Measurements from ENCODE around the gene FHL2. TPM values are rescaled to one million over a fixed set of nuclear protein-coding genes. Genes with fewer than 3 reads are reported as not detected.

Gene FHL2
- 5.5 TPM for total RNA-seq
- long read RNA-seq, partial matches to known transcripts, result 2 of 14 reads
- long read RNA-seq, other reads (novel, unspliced or antisense), result 2 of 14 reads

- H3K9me3 ChIP-seq, result no peaks in the 10 kb centered on the region
- H3K36me3 ChIP-seq, result no peaks in the 10 kb centered on the region
- peak within 1 kb of the TSS; percentile 69 for H3K27ac ChIP-seq
- peaks cover 30% of the 10 kb centered on the region for H3K27me3 ChIP-seq (ENCODE audit: low read depth)
- intact Hi-C loops (cut with DNase I), result no loop called here
- TF ChIP-seq, protein P1, sequence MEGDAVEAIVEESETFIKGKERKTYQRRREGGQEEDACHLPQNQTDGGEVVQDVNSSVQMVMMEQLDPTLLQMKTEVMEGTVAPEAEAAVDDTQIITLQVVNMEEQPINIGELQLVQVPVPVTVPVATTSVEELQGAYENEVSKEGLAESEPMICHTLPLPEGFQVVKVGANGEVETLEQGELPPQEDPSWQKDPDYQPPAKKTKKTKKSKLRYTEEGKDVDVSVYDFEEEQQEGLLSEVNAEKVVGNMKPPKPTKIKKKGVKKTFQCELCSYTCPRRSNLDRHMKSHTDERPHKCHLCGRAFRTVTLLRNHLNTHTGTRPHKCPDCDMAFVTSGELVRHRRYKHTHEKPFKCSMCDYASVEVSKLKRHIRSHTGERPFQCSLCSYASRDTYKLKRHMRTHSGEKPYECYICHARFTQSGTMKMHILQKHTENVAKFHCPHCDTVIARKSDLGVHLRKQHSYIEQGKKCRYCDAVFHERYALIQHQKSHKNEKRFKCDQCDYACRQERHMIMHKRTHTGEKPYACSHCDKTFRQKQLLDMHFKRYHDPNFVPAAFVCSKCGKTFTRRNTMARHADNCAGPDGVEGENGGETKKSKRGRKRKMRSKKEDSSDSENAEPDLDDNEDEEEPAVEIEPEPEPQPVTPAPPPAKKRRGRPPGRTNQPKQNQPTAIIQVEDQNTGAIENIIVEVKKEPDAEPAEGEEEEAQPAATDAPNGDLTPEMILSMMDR (IDR thresholded peaks at IDR 0.05), result peak; percentile 53
- peak; percentile 72 for DNase-seq
- peak; percentile 92 to 94 for ATAC-seq
- peaks cover 4% of the 10 kb centered on the region for H3K4me1 ChIP-seq
- peak within 1 kb of the TSS; percentile 57 for H3K4me3 ChIP-seq
Measured at GRCh38 chr2:105398336-105399206, at the start of gene FHL2. Gene FHL2 (minus strand): TSS chr2:105399051. CDS start chr2:105386516, 12,535 bp downstream.

DNA sequence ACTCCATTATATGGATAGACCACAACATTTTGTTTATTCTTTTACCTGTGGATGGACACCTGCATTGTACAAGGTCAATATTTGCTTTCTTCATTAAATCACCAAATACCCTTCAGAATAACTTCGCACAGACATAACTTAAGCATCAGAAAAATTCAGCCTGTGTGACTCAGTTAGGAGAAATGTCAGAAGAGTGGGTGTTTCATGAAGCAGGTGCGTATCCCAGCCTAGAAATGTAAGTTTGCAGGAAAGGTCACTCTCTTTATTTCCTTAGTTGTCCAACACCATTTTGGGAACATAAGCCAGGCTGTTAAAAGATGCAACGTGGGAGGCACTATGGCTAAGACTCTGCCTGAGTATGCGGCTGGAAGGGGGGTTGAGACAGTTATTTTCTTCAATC is 48.6 kb upstream of the FHL2 start:
- DNase-seq (no peak), ATAC-seq (no peak)
- Histone ChIP-seq H3K27me3 (ENCODE audit: low read depth) (no peaks in the 10 kb centered on the region), H3K27ac (no peak overlapping the region), H3K36me3 (no peaks in the 10 kb centered on the region), H3K4me3 (no peak overlapping the region), H3K9me3 (no peaks in the 10 kb centered on the region), H3K4me1 (no peaks in the 10 kb centered on the region)
- intact Hi-C loops (cut with DNase I), result no loop called here
- TF ChIP-seq, protein P1 (IDR thresholded peaks at IDR 0.05), result no peak

- Histone ChIP-seq H3K36me3 (no peaks in the 10 kb centered on the region), H3K27me3 (ENCODE audit: low read depth) (no peaks in the 10 kb centered on the region), H3K27ac (no peak overlapping the region), H3K4me3 (no peak overlapping the region), H3K9me3 (no peaks in the 10 kb centered on the region), H3K4me1 (no peaks in the 10 kb centered on the region)
- no peak for ATAC-seq
- intact Hi-C loops (cut with DNase I), result no loop called here
- no peak for DNase-seq
- TF ChIP-seq, protein P1 (IDR thresholded peaks at IDR 0.05), result no peak
Measured at GRCh38 chr2:105446501-105446900, 47.6 kb upstream of the FHL2 start.

DNA sequence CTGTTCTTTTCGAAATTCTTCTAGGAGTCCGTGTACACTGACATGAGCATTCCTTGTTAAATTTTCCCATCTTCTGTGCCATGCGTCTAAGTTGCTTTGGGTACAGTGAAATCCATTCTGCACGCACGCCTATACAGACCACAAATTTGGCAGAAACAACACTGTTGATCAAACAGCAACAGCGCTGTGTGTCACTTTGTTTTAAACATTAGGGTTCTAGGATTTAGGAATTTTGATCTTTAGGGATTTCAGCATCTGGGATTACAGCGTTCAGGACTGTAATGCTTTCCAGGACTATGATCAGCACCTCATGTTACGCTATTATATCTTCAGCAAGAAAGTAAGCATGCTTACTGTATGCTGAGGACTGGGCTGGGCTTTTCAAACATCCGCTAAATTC is 47.1 kb upstream of the FHL2 start:
- intact Hi-C loops (cut with DNase I), result no loop called here
- Histone ChIP-seq H3K4me1 (no peaks in the 10 kb centered on the region), H3K4me3 (no peak overlapping the region), H3K27me3 (ENCODE audit: low read depth) (no peaks in the 10 kb centered on the region), H3K9me3 (no peaks in the 10 kb centered on the region), H3K36me3 (no peaks in the 10 kb centered on the region), H3K27ac (no peak overlapping the region)
- no peak for DNase-seq
- TF ChIP-seq, protein P1 (IDR thresholded peaks at IDR 0.05), result no peak
- no peak for ATAC-seq

DNA sequence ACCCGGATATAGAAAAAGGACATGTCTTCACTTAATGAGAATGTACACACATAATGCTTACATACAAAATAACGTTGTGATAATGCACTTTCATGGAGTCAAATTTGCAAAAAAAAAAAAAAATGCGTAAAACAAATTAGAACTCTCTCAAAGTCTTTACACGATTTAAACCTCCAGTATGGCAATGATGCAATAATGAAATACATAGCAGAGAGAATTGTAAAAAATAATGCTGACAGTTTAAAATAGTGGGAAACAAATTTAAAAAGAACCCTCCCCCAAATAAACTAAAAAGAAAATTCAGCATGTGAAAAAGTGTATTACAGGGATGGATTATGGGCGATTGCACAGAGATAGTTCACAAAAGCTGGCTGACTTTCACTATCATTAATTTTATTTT is 46.6 kb upstream of the FHL2 start:
- no peak overlapping the region for H3K27ac ChIP-seq
- TF ChIP-seq, protein P1 (IDR thresholded peaks at IDR 0.05), result no peak
- no peaks in the 10 kb centered on the region for H3K27me3 ChIP-seq (ENCODE audit: low read depth)
- DNase-seq (no peak), ATAC-seq (no peak)
- no peaks in the 10 kb centered on the region for H3K9me3 ChIP-seq
- H3K4me1 ChIP-seq, result no peaks in the 10 kb centered on the region
- no peak overlapping the region for H3K4me3 ChIP-seq
- intact Hi-C loops (cut with DNase I), result no loop called here
- H3K36me3 ChIP-seq, result no peaks in the 10 kb centered on the region

Measured in lower lobe of right lung (tissue), 2 donors.